IMR-90 (cell line): Measurements from ENCODE around the gene GCNT2. TPM values are rescaled to one million over a fixed set of nuclear protein-coding genes. Genes with fewer than 3 reads are reported as not detected.

ENCODE experiments used
- ATAC-seq: fragments of 200-7000 bp; cut with Tn5 transposase; 2 replicates; pipeline ENCODE4 v1.9.1; 2020; ENCODE audit warnings: low read depth, mild to moderate bottlenecking, moderate library complexity
- BruUV-seq: library from RNA; stranded (reverse); fragments of 400-500 nt; replicated peaks from 2 replicates; lab custom pipeline; 2021; lab: Mats Ljungman, UMichigan
- CTCF ChIA-PET: fragments of 300-600 bp; formaldehyde crosslinking; extraction: SDS; loops from one replicate; lab custom pipeline; 2021; ENCODE audit warnings: antibody characterized with exemption; lab: Yijun Ruan, JAX
- POLR2A ChIA-PET: fragments of 300-600 bp; sonication (Branson Sonifier 250); formaldehyde crosslinking; loops from one replicate; lab custom pipeline; 2022; ENCODE audit warnings: antibody characterized with exemption; ENCODE audit not compliant: unreplicated experiment; lab: Charles Lee
- DNase-seq: peaks from one replicate; pipeline ENCODE4 v3.0.0; 2013
- H2AFZ ChIP-seq: replicated peaks from 2 replicates; pipeline ENCODE3; 2013; ENCODE audit warnings: low read length, mild to moderate bottlenecking; ENCODE audit not compliant: poor library complexity
- H2AK5ac ChIP-seq: 2 replicates; pipeline ENCODE4 v1.6.1; 2013; ENCODE audit warnings: low read depth, low read length, inconsistent platforms
- H2AK9ac ChIP-seq: replicated peaks from 2 replicates; pipeline ENCODE3; 2013; ENCODE audit warnings: mild to moderate bottlenecking, low read depth, low read length, moderate library complexity; ENCODE audit not compliant: poor library complexity
- H2BK120ac ChIP-seq: 2 replicates; pipeline ENCODE4 v1.6.1; 2013; ENCODE audit warnings: low read depth, low read length, inconsistent platforms
- H2BK15ac ChIP-seq: 3 replicates; pipeline ENCODE4 v1.6.1; 2013; ENCODE audit warnings: low read depth, low read length, inconsistent platforms
- H2BK20ac ChIP-seq: 2 replicates; pipeline ENCODE4 v1.6.1; 2013; ENCODE audit warnings: low read depth, mild to moderate bottlenecking, inconsistent platforms, low read length, moderate library complexity
- H2BK5ac ChIP-seq: 2 replicates; pipeline ENCODE4 v1.6.1; 2013; ENCODE audit warnings: mild to moderate bottlenecking, low read depth, low read length, inconsistent platforms; ENCODE audit not compliant: poor library complexity, severe bottlenecking
- H3K14ac ChIP-seq: replicated peaks from 2 replicates; pipeline ENCODE4 v1.6.1; 2013; ENCODE audit warnings: low read depth, low read length, inconsistent platforms
- H3K18ac ChIP-seq: 2 replicates; pipeline ENCODE4 v1.6.1; 2013; ENCODE audit warnings: low read depth, low read length, control low read depth
- H3K23ac ChIP-seq: 2 replicates; pipeline ENCODE4 v1.6.1; 2013; ENCODE audit warnings: low read depth, low read length, inconsistent platforms
- H3K27ac ChIP-seq: 2 replicates; pipeline ENCODE4 v1.5.1; 2013; ENCODE audit warnings: mild to moderate bottlenecking, control low read depth, low read length; ENCODE audit not compliant: insufficient read depth
- H3K27me3 ChIP-seq: 2 replicates; pipeline ENCODE4 v1.6.1; 2013; ENCODE audit warnings: low read length; ENCODE audit not compliant: control insufficient read depth, insufficient read depth
- H3K36me3 ChIP-seq: 2 replicates; pipeline ENCODE4 v1.6.1; 2013; ENCODE audit warnings: low read length, mixed read lengths; ENCODE audit not compliant: control insufficient read depth, insufficient read depth
- H3K4ac ChIP-seq: 2 replicates; pipeline ENCODE4 v1.6.1; 2013; ENCODE audit warnings: low read depth, low read length, inconsistent platforms
- H3K4me1 ChIP-seq: 2 replicates; pipeline ENCODE4 v1.6.1; 2013; ENCODE audit warnings: low read length, mixed read lengths; ENCODE audit not compliant: control insufficient read depth, insufficient read depth
- H3K4me2 ChIP-seq: 2 replicates; pipeline ENCODE4 v1.6.1; 2013; ENCODE audit warnings: low read depth, mild to moderate bottlenecking, control low read depth, low read length, moderate library complexity
- H3K4me3 ChIP-seq: 2 replicates; pipeline ENCODE4 v1.5.1; 2013; ENCODE audit warnings: low read depth, mild to moderate bottlenecking, control low read depth, low read length, moderate library complexity; ENCODE audit not compliant: insufficient read depth
- H3K56ac ChIP-seq: 2 replicates; pipeline ENCODE4 v1.6.1; 2013; ENCODE audit warnings: low read length, inconsistent platforms; ENCODE audit not compliant: insufficient read depth; ENCODE audit errors: extremely low read depth
- H3K79me1 ChIP-seq, 2 experiments: 2 replicates each; pipeline ENCODE4 v1.6.1; 2013; ENCODE audit warnings: low read length in 2 of 2, inconsistent platforms in 1 of 2, low read depth in 1 of 2
- H3K9ac ChIP-seq: 2 replicates; pipeline ENCODE4 v1.6.1; 2013; ENCODE audit warnings: low read depth, low read length, control low read depth
- H3K9me1 ChIP-seq: 2 replicates; pipeline ENCODE4 v1.6.1; 2013; ENCODE audit warnings: low read length, inconsistent platforms; ENCODE audit not compliant: insufficient read depth
- H3K9me3 ChIP-seq: 2 replicates; pipeline ENCODE4 v1.6.1; 2013; ENCODE audit warnings: low read length; ENCODE audit not compliant: control insufficient read depth, insufficient read depth
- H4K20me1 ChIP-seq: 2 replicates; pipeline ENCODE4 v1.6.1; 2013; ENCODE audit warnings: low read length, inconsistent platforms; ENCODE audit not compliant: insufficient read depth
- H4K5ac ChIP-seq: 2 replicates; pipeline ENCODE4 v1.6.1; 2013; ENCODE audit warnings: mild to moderate bottlenecking, low read depth, low read length, control low read depth
- H4K8ac ChIP-seq, 2 experiments: 2 replicates each; pipeline ENCODE4 v1.6.1; 2013; ENCODE audit warnings: low read depth in 2 of 2, low read length in 2 of 2, control low read depth in 1 of 2, inconsistent platforms in 1 of 2
- H4K91ac ChIP-seq: 2 replicates; pipeline ENCODE4 v1.6.1; 2013; ENCODE audit warnings: low read depth, low read length, inconsistent platforms; ENCODE audit not compliant: insufficient read depth
- BHLHE40 ChIP-seq: fragments of 150-350 bp; IDR thresholded peaks from 2 replicates; pipeline ENCODE4 v1.6.1; 2016; ENCODE audit warnings: mild to moderate bottlenecking, low read depth, low read length
- CEBPB ChIP-seq: IDR thresholded peaks from 2 replicates; pipeline ENCODE4 v1.6.1; 2012; ENCODE audit warnings: low read depth, low read length, improper control_type of control experiment
- CHD1 ChIP-seq: IDR thresholded peaks from 2 replicates; pipeline ENCODE4 v1.6.1; 2012; ENCODE audit warnings: low read depth, low read length, improper control_type of control experiment
- FOS ChIP-seq: fragments of 150-350 bp; IDR thresholded peaks from 2 replicates; pipeline ENCODE4 v1.6.1; 2016; ENCODE audit warnings: low read depth, low read length
- MAFK ChIP-seq: IDR thresholded peaks from 2 replicates; pipeline ENCODE4 v1.6.1; 2012; ENCODE audit warnings: low read depth, low read length, improper control_type of control experiment
- MAZ ChIP-seq: IDR thresholded peaks from 2 replicates; pipeline ENCODE4 v1.6.1; 2012; ENCODE audit warnings: low read depth, mild to moderate bottlenecking, low read length, improper control_type of control experiment, moderate library complexity, borderline replicate concordance
- MXI1 ChIP-seq: IDR thresholded peaks from 2 replicates; pipeline ENCODE4 v1.6.1; 2012; ENCODE audit warnings: low read depth, mild to moderate bottlenecking, low read length, moderate library complexity, borderline replicate concordance
- RFX5 ChIP-seq: IDR thresholded peaks from 2 replicates; pipeline ENCODE4 v1.8.0; 2012; ENCODE audit warnings: low read depth, mild to moderate bottlenecking, low read length, moderate library complexity
- USF2 ChIP-seq: fragments of 150-350 bp; IDR thresholded peaks from 2 replicates; pipeline ENCODE4 v1.6.1; 2017; ENCODE audit warnings: mild to moderate bottlenecking, antibody characterized with exemption, low read length, low read depth
- WGBS, 2 experiments: methylation state at CpG; one replicate each; pipeline versions ENCODE4 v1.1.5 to v1.1.7; 2013; ENCODE audit warnings: missing lambda C conversion rate in 2 of 2; ENCODE audit not compliant: insufficient read length in 1 of 2; ENCODE audit errors: extremely low coverage in 2 of 2; 5-methylcytosine and 5-hydroxymethylcytosine counted together
- dilution Hi-C: fragments of 300-500 bp; cut with HindIII; formaldehyde crosslinking; loops from one replicate; pipeline ENCODE4 v1.14.3; 2018; ENCODE audit warnings: low sequenced_read_pairs; ENCODE audit not compliant: unreplicated experiment
- in situ Hi-C: fragments of 300-500 bp; cut with MboI; formaldehyde crosslinking; loops from 3 replicates; pipeline ENCODE4 v1.14.3; 2019; ENCODE audit warnings: low sequenced_read_pairs, inconsistent platforms, mixed read lengths
- intact Hi-C: fragments of 100-400 bp; cut with micrococcal nuclease; formaldehyde crosslinking; loops from 2 replicates; pipeline ENCODE4 v1.10.0; 2022
- polyA plus RNA-seq, 3 experiments: library from polyadenylated mRNA; depleted of rRNA; stranded (reverse); fragments of >200 nt; gene quantifications; 2 replicates each; pipeline ENCODE4 v1.2.3, GENCODE V29; 2012; ENCODE audit warnings: low replicate concordance in 1 of 3
- total RNA-seq: library from RNA; depleted of rRNA; stranded (reverse); fragments of >200 nt; gene quantifications from 2 replicates; pipeline ENCODE4 v1.2.3, GENCODE V29; 2012

The GCNT2 gene
- total and polyA plus RNA-seq, 2 of the 4 experiments (the other 2 are of a cell fraction) = 0.34 to 0.90 TPM

- ChIA-PET POLR2A (no interaction called here), CTCF (no interaction called here)
- no peaks in the 10 kb centered on the region for H4K20me1 ChIP-seq
- H3K4me3 ChIP-seq = no peak overlapping the region
- no peak overlapping the region for H2BK5ac ChIP-seq
- H3K27ac ChIP-seq = no peak overlapping the region
- H3K4me1 ChIP-seq = no peaks in the 10 kb centered on the region
- H3K79me1 ChIP-seq = no peaks in the 10 kb centered on the region
- 47% methylated on average over 4 of the region's 10 CpGs; no CpG with 5 or more reads in 1 of the 2 experiments for WGBS, 2 experiments
- no peak overlapping the region for H2AK5ac ChIP-seq
- H2AFZ ChIP-seq = no peak overlapping the region
- H2BK120ac ChIP-seq = no peak overlapping the region
- no peak overlapping the region for H4K5ac ChIP-seq
- dilution Hi-C loops (no loop called here), in situ Hi-C loops (no loop called here), intact Hi-C loops (no loop called here)
- H3K4me2 ChIP-seq = no peak overlapping the region
- no peaks in the 10 kb centered on the region for H3K9me1 ChIP-seq
- BruUV-seq = no TSS peak
- DNase-seq (no peak), ATAC-seq (no peak)
- no peak overlapping the region for H3K14ac ChIP-seq
- no peak overlapping the region for H4K8ac ChIP-seq
- H3K36me3 ChIP-seq = no peaks in the 10 kb centered on the region
- no peak overlapping the region for H2AK9ac ChIP-seq
- H3K4ac ChIP-seq = no peak overlapping the region
- no peak overlapping the region for H4K91ac ChIP-seq
- H3K56ac ChIP-seq = no peak overlapping the region
- TF ChIP-seq MAZ (no peak), RFX5 (no peak), CEBPB (no peak), CHD1 (no peak), FOS (no peak), MAFK (no peak), MXI1 (no peak), BHLHE40 (no peak), USF2 (no peak)
- no peak overlapping the region for H3K23ac ChIP-seq
- H3K9me3 ChIP-seq = no peaks in the 10 kb centered on the region
- H3K18ac ChIP-seq = no peak overlapping the region
- H2BK20ac ChIP-seq = no peak overlapping the region
- no peak overlapping the region for H3K9ac ChIP-seq
- no peak overlapping the region for H2BK15ac ChIP-seq
- H3K27me3 ChIP-seq = no peaks in the 10 kb centered on the region; the same call in 1 of the 2 replicates
Measured at GRCh38 chr6:10582774-10583508, 61.8 kb downstream of the GCNT2 start.
